Bronchial epithelial cell (primary cell): ENCODE data around the gene SETD4. TPM values are rescaled to one million over a fixed set of nuclear protein-coding genes. Genes with fewer than 3 reads are reported as not detected.

Source experiments
- DNase-seq: peaks from one replicate; pipeline ENCODE4 v3.0.0-alpha.2; 2010; ENCODE audit warnings: low read depth
- FAIRE-seq: peaks from 2 replicates; lab custom pipeline; 2011; peaks lifted over from hg19 to GRCh38; lab: Jason Lieb, UNC
- H3K27me3 ChIP-seq: 2 replicates; pipeline ENCODE4 v1.5.1; 2011; ENCODE audit warnings: low read length; ENCODE audit not compliant: control insufficient read depth, insufficient read depth
- H3K36me3 ChIP-seq: 2 replicates; pipeline ENCODE4 v1.5.1; 2011; ENCODE audit warnings: low read length; ENCODE audit not compliant: control insufficient read depth, insufficient read depth
- H3K4me3 ChIP-seq: 2 replicates; pipeline ENCODE4 v1.5.1; 2011; ENCODE audit warnings: mild to moderate bottlenecking, low read depth, low read length, control low read depth
- total RNA-seq: library from RNA; depleted of rRNA; stranded (reverse); fragments of >200 nt; gene quantifications from 2 replicates; pipeline ENCODE4 v1.2.1, GENCODE V29; 2014
- TF ChIP-seq, protein P1 (sequence below): IDR thresholded peaks from 2 replicates; pipeline ENCODE4 v1.5.1; 2011; ENCODE audit warnings: mild to moderate bottlenecking, moderate library complexity, low read length, control low read depth, inconsistent platforms; ENCODE audit not compliant: insufficient read depth, severe bottlenecking

Gene SETD4
- total RNA-seq, 1 donor from 2014 or later = 16.6 TPM

DNA sequence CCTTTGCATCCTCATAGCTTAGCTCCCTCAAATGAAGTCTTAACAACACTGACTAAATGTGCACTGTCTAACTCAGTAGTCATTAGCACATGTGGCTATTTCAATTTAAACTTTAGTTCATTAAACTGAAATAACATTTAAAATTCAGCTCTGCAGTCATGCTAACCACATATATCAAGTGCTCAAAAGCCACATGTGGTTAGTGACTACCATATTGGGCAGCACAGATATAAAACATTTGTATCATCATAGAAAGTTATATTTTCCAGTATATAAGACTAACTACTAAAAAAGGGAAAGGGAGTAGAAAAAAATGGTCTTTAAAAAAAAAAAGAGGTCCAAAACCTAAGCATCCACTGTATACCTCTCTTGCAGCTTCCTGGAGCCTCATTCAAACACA is 64.1 kb downstream of the SETD4 start:
- no peak for DNase-seq
- FAIRE-seq = no peak

DNA sequence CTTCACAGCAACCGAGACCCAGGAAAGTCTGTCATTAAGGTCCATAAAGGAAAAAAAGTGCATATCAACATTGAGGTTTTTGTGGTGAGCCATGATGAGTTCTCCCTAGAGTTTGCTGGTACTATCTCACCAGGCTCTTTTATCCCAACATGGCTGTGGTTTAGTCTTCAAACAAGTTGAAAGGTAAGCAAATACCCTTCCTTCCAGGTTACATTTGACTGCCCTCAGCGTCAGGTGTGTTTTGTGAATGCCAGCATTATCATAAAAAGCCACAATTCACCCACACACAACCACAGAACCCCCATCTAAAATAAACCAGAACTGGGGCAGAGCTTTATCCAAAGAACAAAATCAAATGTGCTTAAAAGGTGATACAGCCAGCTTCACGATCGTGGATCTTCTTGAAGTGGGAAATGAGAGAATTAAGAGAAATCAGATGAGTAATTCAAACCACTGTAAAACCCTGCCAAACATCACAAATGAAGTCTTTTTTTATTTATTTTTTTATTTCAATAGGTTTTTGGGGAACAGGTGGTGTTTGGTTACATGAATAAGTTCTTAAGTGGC is 64.7 kb downstream of the SETD4 start:
- FAIRE-seq (peak; percentile 75), DNase-seq (no peak)
- Histone ChIP-seq H3K4me3 (no peak overlapping the region), H3K36me3 (no peaks in the 10 kb centered on the region), H3K27me3 (peaks cover 4% of the 10 kb centered on the region)
- TF ChIP-seq, protein P1, sequence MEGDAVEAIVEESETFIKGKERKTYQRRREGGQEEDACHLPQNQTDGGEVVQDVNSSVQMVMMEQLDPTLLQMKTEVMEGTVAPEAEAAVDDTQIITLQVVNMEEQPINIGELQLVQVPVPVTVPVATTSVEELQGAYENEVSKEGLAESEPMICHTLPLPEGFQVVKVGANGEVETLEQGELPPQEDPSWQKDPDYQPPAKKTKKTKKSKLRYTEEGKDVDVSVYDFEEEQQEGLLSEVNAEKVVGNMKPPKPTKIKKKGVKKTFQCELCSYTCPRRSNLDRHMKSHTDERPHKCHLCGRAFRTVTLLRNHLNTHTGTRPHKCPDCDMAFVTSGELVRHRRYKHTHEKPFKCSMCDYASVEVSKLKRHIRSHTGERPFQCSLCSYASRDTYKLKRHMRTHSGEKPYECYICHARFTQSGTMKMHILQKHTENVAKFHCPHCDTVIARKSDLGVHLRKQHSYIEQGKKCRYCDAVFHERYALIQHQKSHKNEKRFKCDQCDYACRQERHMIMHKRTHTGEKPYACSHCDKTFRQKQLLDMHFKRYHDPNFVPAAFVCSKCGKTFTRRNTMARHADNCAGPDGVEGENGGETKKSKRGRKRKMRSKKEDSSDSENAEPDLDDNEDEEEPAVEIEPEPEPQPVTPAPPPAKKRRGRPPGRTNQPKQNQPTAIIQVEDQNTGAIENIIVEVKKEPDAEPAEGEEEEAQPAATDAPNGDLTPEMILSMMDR = no peak

More for the DNA sequence above, 64.1 kb downstream of the SETD4 start:
- no peak overlapping the region for H3K4me3 ChIP-seq
- H3K27me3 ChIP-seq = peaks cover 9% of the 10 kb centered on the region
- no peaks in the 10 kb centered on the region for H3K36me3 ChIP-seq
- TF ChIP-seq, protein P1 = no peak

DNA sequence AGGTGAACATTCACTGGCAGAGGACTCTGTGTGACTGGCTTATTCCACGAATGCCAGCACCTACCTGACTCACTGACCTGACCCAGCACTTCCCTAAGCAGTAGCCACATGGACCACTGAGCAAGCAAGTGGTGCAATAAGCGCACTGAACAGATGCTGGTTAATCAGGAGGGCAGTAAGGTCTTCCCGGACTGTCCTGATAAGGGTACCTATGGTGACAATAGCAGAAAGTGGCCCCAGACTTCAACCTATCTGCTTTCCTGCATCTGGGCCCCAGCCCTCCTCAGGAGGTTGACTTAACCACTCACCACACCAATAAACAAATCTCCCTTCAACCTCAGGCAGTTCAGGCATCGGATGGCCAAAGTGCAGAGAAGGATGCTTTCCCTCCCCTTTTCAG is 65.7 kb downstream of the SETD4 start:
- no peak for FAIRE-seq

DNA sequence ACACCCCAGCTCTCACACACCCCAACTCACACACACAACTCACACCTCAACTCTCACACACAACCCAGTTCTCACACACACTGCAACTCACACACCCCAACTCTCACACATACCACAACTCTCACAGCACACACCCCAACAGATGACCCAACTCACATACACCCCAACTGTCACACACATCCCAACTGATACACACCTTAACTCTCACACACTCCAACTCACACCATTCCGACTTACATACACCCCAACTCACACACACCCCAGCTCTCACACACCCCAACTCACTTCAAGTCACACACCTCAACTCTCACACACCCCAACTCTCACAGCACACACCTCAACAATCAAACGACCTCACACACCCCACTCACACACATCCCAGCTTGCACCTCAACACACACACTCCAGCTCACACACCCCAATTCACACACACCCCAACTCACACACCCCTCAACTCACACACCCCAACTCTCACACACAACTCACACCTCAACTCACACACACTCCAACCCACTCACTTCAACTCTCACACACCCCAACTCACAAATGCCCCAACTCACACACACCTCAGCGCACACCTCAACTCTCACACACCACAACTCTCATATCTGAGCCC is 66.3 kb downstream of the SETD4 start:
- DNase-seq = no peak
- Histone ChIP-seq H3K27me3 (peaks cover 4% of the 10 kb centered on the region), H3K4me3 (no peak overlapping the region), H3K36me3 (no peaks in the 10 kb centered on the region)
- FAIRE-seq = peak; percentile 13
- TF ChIP-seq, protein P1 = no peak

More for the DNA sequence above, 65.7 kb downstream of the SETD4 start:
- DNase-seq = no peak
- TF ChIP-seq, protein P1 = no peak
- Histone ChIP-seq H3K4me3 (no peak overlapping the region), H3K27me3 (peaks cover 4% of the 10 kb centered on the region), H3K36me3 (no peaks in the 10 kb centered on the region)

DNA sequence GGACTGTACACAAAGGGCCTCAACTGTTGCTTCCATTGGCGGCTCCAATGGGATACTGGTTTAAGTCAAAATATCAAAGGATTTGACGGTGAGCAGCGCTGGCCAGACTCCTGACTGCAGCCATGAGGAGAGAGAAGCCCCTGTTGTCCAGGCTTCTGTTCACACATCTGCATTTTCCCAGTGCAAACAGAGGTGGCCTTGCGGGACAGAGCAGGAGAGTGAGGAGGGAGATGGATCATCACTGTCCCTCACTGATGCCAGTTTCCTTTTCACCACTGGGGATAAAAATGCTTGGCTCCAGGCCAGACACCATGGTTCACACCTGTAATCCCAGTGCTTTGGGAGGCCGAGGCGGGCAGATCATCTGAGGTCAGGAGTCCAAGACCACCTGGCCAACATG is 69.2 kb downstream of the SETD4 start:
- DNase-seq (no peak), FAIRE-seq (no peak)
- Histone ChIP-seq H3K27me3 (peaks cover 8% of the 10 kb centered on the region), H3K4me3 (no peak overlapping the region), H3K36me3 (no peaks in the 10 kb centered on the region)
- TF ChIP-seq, protein P1 = no peak

DNA sequence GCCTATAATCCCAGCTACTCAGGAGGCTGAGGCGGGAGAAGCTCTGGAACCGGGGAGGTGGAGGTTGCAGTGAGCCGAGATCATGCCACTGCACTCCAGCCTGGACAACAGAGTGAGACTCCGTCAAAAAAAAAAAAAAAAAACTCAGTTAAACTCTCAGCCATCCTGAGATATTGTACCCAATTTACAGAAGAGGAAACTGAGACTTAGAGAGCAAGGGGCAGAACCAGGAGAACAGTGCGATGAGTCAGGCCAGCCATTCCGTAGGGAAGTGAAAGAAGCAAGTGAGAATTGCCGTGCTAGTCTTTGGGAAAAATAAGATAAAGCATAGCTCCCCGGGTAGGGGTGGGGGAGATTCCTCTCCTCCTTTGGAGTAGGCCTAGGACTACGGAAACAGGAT is 69.7 kb downstream of the SETD4 start:
- Histone ChIP-seq H3K27me3 (peaks cover 7% of the 10 kb centered on the region), H3K4me3 (no peak overlapping the region), H3K36me3 (no peaks in the 10 kb centered on the region)
- TF ChIP-seq, protein P1 = no peak
- DNase-seq (no peak), FAIRE-seq (no peak)
